ENCODE data around the gene PHLDA3. TPM values are rescaled to one million over a fixed set of nuclear protein-coding genes. Genes with fewer than 3 reads are reported as not detected.

The PHLDA3 gene
- polyA plus RNA-seq, 1 donor = 21.4 TPM

DNA sequence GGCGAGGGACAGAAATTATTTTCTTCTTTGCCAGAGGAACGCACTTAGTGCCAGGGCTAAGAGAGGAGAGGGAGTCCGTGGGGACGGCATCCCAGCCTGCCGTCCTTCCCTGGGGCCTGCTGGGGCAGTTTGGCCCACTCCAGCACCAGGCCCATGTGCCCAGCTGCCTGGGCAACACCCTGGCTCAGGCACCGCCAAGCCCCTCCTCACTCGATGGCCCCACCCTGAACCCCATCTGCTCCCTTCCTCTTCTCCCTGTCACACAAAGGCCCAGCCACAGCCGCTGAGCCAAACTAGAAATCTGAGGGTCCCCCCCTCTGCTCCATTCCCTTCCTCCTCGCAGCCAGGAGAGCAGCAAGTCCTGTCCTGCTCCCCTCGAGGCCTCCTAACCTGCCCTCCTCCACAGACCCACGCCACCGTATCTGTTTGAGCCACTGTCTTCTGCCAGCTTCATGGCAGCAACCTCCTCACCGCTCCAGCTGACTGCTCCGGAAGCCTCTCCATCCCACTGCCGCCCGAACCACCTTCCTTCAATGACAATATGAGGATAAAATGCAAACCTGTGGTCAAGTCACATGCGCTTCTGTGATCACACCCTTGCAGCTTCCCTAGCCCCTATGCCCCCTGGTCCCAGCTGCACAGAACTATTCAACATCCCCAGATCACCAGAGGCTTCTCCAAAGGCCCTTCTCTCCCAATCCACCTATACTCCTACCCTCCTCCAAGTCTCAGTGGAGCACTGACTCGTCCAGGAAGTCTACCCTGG is 39.1 kb downstream of the PHLDA3 start:
- DNase-seq (ENCODE audit: low read depth) = no peak

DNA sequence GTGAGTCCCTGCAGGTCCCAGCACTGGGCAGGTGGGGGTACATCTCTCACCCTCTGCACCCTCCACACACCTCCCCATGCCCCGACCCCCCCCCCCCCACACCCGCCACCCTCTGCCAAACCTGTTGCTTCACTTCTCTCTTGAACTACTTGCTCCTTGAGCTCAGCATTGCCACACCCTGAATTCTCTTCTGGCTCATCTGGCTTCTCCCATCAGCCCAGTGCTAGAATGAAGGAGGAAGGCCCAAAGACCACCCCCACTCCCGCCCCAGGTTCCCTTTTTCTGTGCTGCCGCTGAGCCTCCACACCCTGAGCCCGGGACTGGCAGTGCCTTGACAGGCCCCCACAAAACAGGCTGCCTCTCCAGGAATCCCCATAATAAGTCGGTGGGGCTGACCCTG is 41.0 kb downstream of the PHLDA3 start:
- DNase-seq (ENCODE audit: low read depth) = no peak

DNA sequence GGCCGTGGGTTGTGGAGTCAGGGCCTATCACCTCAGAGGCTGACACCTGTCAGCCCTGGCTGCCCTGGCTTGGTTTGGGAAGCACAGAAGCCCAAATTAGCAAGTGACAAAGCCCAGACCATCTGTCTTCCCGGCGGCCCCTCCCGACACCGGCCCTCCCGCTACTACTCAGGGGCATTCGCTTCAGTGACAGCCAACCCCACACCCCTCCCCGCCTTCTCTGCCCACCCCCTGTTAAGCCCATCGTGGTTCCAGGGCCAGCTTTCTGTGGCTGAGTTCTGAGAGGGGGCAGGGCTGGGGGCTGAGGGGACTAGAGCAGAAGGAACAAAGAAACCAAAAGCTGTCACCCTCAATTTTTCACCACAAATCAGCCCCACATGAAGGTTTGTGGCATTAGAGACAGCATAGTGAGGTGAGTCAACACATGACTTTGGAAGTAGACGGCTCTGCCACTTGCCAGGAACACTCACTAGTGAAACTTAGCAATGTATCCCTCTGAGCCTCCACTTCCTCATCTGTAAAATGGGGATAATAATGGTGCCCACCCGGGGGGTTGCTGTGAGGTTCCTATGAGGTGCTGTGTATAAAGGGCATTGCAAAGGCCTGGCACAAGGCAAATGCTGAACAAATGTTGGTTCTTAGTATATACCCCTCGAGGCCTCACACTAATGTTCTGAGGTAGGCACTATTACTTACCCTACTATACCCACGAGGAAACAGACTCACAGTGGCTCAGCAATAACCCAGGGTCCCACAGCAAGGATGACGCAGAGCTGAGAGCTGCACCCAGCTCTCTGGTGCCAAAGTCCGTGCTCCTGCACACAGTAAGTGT is 42.3 kb downstream of the PHLDA3 start:
- no peak for DNase-seq (ENCODE audit: low read depth)

DNA sequence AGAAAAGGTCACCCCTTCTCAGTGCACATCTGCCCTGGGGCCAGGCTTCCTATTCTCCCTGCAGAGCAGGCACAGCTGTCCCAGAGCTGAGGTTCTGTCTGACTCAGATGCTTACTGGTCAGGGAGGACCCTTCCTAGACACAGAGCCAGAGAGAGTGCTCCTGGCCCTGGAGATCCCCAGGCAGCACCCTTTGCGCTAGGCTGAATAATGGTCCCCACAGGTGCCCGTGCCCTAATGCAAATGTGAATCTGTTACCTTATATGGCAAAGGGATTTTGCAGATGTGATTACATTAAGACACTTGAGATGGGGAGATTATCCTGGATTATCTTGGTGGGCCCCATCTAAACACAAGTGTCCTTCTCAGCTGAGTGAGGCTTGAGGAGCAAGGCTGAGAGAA is 44.8 kb downstream of the PHLDA3 start:
- no peak for DNase-seq (ENCODE audit: low read depth)

DNA sequence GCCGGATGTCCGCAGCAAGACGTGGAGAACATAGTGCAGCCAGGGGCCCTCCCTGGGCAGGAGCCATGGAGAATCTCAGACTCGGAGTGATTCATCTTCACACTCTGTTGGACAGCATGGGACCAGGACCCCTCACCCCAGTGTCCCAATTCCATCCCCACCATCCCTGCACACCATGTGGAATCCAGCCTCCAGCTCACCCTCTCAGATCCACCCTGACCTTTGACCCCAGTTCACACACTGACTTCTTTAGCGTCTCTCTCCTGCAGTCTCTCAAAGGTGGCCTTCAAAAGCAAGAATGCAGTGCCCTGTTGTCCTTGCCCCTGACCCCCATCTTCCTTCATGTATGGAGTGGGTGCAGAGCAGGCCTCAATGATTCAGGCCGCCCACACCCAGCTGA is 45.3 kb downstream of the PHLDA3 start:
- no peak for DNase-seq (ENCODE audit: low read depth)

DNA sequence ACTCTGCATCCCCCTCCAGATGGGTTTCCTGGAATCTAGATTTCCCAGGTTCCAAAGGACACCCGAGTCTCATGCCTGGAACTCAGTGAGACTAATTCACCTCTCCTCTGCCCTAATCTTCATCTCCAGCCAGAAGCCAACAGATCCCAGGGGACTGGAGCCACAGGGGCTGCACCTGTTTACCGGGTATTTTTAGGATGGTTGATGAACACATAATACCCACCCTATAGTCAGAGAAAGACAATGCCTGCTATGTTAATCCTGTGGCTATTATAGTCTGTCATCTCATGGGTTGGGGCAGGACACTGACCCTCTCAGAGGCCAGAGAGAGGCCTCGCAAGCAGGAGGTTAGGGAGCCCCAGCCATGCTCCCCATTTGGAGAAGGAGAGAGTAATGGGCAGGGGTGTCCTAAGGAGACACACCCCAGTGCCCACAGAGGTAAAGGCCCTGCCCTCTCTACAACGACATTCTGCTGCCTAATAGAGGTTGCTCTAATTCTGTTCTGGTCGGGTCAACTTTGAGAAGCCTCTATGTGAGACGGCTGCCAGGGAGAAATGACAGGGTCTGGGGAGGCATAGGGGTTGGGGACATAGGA is 46.5 kb downstream of the PHLDA3 start:
- DNase-seq (ENCODE audit: low read depth) = no peak

DNA sequence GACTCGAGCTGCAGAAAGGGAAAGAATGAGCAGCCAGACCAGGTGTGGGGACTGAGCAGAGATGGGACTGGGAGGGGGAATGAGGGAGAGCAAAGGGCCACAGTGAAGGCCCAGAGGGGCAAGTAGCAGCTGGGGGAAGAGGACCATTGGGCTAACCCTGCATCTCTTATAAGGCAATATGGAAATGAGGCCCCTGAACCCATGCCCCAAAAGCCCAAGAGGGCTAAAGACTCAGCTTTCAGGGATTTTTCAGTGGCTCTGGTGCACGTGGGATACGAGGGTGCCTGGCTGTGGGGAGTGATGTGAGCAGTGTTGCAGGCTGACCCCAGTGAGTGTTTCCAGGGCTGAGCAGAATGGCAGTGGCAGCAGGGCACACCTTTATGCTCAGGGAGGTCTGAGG is 47.0 kb downstream of the PHLDA3 start:
- no peak for DNase-seq (ENCODE audit: low read depth)

DNA sequence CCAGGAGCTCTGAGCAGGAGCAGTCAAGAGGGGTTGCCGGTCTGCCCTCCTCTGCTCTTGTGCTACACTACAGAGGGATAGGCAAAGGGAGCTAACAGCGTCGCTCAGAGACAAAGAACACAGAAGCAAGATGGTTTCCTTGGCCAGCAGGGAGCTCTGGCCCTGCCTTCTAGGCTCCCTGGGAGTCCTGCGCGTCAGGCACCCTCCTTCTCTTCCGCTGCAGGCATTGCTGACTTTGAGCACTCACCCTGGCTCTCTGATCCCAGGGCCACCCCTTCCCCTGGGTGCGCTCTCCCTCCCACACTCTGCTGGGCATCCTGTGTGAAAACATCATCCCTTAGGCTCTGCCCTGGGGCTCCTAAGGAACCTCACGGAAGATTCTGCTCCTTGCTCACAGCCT is 47.9 kb downstream of the PHLDA3 start:
- no peak for DNase-seq (ENCODE audit: low read depth)

DNA sequence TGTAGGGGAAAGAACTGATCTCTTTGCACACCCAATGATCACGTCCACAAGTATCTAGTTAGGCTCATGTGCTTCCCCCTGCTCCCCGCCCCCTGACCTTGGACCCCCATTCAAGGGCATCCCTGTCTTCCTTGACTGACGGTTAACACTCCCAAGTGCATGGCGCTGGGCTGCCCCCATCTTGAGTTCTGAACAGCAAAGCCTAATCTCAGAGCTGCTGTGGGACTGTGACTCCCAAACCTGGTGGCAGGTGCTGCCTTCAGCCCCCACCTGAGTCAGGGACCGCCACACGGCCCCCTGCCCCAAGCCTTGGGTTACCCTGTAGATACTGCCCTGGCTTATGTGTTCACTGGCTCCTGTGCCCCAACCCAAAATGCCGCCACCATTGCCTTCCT is 48.4 kb downstream of the PHLDA3 start:
- DNase-seq (ENCODE audit: low read depth) = no peak

DNA sequence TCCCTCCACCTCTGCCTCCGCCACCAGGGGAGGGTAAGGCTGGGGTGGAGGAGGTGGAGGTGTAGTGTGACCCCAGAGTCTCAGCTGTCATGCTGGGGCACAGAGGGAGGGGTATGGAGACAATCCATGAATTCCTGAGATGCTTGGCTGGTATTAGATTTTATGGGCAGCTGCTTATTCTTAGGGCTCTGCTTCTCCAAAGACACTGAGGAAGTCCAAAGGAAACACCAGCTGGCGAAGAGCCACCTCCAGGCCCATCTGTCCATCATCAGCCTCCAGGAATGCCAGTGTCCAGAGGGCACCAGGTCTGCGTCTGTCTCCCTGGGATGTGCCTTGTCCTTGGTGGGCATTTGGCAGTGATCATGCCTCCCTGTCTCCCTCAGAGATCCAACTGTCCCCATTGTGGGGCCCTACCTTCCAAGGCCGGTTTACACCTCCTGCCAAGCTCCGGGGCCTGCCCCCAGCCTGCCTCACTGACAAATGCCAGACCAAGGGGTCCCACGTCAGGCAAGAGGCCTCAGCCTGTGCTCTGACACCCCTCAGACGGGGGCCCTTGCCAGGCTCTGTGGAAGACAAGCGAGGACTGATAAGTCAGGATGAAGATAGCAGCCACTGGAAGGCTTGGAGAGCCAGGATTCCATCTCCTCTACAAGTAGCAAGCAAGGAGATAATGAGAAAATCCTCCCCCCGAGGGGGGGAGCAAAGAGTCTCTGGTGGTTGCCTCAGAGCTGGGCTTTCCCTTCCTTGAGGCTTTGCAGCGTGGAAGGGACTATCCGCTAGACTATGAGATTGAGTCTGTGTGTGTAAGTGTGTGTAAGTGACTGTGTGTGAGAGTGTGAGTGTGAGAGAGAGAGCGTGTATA is 49.0 kb downstream of the PHLDA3 start:
- DNase-seq (ENCODE audit: low read depth) = no peak

DNA sequence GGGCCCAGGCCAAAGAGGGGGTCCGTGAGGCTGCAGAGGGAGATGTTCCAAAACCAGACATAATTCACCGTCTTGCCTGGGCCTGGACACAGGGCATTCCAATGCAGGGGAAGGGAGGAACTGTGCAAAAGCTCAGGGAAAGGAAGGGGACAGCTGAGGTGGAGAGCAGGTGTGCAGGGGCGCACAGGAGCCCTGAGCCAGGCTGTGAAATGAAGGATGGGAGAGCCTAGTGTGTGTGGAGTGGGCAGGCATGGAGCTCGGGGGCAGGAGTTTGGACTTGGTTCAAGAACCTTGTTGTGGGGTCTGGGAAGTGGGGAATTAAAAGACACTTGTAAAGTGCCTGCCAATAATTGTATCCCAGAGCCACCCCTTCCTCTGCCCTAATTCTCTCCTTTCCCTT is 49.7 kb downstream of the PHLDA3 start:
- DNase-seq (ENCODE audit: low read depth) = no peak

DNA sequence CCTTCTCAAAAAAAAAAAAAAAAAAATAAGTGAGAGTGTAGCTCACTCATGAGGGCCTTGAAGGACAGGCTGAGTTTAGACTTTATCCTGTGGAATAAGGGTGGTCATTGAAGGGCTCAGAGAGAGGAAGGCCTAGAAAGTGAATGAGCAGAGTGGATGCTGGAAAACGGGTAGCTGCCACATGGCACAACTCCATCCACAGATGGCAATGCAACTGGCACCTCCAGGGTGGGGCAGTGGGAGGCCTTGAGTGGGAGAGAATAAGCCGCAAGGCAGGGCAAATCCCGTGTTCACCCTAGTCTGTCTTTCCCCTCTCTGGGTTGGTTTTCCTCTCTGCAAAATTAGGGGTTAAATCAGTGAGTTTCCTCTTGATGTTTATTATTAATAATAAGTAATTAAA is 50.5 kb downstream of the PHLDA3 start:
- no peak for DNase-seq (ENCODE audit: low read depth)

Other genes with a start within 250 kb of the PHLDA3 start
- gene PKP1, start 185.7 kb downstream of the PHLDA3 start, polyA plus RNA-seq (ENCODE audit: insufficient read length) = 4.6 TPM
- gene TNNT2, start 91.5 kb downstream of the PHLDA3 start, polyA plus RNA-seq (ENCODE audit: insufficient read length) = 1,099 TPM
- gene LAD1, start 69.9 kb downstream of the PHLDA3 start, polyA plus RNA-seq (ENCODE audit: insufficient read length) = 11.9 TPM
- 2,115 TPM for gene TNNI1, start 47.5 kb downstream of the PHLDA3 start, polyA plus RNA-seq (ENCODE audit: insufficient read length)
- 28.8 TPM for gene CSRP1, start 37.9 kb upstream of the PHLDA3 start, polyA plus RNA-seq (ENCODE audit: insufficient read length)
- gene NAV1, start 69.9 kb upstream of the PHLDA3 start, polyA plus RNA-seq (ENCODE audit: insufficient read length) = 19.6 TPM

All from forelimb muscle (tissue), 1 donor.